ENCODE results near the gene STX10. TPM values are rescaled to one million over a fixed set of nuclear protein-coding genes. Genes with fewer than 3 reads are reported as not detected.

Gene STX10
- total RNA-seq, 1 donor from 2014 or later, result 20.3 TPM

DNA sequence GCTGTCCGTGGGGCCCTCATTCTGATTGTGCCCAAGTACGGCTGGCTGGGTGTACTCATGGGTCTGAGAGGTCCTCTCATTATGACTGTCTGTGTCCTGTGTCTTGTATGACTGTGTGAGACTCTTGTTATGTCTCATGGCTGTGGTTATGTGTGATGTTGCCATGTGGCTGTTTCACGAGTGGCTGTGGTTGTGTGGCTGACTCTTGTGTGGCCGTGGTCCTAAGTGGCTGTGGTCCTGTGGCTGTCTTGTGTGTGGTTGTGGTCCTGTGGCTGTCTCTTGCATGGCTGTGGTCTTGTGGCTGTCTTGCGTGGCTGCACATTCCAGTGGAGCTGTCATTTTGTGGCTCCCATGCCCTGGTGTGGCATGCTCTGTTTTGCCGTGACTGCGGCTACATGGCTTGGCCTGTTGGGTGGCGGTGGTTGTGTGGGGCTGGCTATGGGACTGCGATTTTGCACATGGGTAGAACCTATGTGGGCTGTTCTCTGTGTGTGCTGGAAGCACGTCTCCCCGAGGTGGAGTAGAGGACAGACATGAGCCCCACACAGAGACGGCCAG lies 50.1 kb downstream of the STX10 start:
- no peak for DNase-seq

DNA sequence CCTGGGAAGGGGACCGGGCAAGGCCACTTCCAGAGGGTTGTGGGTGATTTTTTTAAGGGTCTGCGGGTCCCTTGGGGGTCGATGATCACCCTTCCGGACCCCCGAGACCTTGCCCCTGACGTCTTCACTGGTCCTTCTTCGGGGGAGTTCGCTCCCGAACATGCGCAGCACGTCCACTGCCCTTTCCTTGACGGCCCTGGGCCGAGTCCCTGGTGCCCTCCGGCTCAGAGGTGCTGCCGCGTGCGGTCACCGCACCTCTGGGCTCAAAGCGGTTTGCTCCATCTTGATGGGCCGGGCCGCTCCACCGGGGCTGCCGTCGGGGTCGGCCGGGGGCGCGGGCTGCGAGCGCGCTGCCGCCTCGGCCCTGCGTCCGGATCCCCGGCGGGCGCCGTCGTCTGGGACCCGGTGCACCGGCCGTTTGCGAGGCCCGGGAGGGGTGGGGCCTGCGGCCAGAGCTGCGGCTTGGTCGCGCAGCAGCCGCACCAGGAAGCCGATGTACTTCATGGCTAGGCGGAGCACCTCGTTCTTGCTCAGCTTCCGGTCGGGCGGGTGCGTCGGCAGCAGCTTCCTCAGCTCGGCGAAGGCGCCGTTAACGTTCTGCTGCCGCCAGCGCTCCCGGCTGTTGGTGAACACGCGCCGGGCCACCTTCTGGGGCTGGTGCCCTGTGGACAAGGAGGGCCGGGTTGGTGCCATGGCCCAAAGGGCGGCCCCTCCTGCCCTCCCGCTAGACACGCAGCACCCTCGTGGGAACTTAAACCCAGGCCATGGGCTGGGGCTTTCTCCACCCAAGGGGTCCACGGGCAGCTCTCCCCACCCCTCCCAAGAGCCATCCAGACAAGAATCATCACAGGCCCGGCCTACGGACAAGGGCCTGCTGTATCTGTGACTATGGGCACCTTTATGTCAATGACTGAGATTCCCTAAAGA lies 50.8 kb downstream of the STX10 start:
- DNase-seq, result no peak

DNA sequence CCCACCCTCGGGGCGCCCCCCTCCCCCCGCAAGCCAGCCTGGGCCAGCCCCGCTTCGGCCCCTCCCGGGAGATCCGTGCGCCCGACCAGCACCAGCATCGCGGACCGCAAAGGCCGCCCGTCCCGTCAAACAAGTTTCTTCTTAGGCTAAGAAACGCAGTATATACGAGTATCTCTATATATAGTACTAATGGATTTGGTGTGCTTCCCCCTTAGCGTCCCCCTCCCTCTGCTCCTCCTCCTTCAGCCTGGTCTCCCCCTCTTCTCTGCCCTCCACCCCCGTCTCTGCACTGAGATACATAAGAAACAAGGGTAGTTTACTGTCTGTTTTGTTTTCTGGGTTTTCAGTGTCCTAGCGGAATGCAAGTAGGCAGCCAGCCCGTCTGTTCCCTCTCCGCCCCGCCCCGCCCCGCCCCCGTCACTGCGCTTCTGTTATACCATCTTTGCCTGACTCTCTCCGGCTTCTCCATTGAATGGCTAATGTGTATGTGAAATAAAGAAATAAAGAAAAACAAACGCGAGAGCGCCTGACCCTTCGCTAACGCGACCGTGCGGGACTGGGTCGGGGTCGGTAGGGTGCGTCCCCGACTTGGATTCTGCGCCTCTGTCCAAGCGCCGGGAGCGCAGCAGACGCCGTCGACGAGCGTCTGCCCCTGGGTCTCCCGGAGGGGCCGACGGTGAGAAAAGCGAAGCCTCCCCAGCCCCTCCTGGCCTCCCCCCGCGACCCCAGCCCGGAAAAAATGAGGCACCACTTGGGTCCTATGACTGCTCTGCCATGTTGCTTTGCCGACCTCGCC lies 51.7 kb downstream of the STX10 start:
- peak; percentile 41 for DNase-seq

DNA sequence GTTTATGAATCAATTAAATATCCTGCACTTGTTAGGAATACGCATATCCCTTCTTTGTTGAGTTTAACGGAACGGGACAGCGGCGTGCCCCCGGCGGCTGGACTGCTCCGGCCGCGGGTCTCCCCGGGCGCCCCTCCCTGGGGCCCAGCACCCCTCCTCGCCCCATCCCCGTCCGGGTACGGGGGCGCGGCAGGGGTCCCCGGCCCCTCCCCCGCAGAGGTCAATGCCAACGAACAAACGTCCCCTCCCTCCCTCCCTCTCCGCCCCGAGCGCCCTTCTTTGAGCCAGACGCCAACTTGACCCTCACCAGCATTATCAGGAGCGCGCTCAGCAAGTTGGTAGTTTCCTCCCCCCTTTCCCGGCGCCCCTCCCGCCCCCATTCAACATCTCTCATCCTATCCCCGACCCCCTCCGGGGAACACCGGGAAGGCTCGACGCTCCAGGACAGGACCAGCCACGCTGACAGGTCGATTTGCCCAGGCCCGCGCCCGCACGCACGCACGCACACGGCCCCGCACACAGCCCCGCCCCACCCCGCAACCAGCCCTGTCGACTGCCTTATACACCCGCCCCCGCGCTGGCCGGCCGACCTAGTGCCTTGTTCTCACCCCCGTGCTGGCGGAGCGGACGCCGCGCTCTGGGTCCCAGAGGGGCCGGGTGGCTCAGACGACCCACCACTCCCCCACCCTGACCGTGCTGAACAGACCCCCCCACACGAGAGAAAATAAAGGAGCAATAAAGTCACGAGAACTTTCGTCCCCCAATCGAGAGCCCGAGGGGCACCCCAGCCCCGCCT lies 52.5 kb downstream of the STX10 start:
- no peak for DNase-seq

DNA sequence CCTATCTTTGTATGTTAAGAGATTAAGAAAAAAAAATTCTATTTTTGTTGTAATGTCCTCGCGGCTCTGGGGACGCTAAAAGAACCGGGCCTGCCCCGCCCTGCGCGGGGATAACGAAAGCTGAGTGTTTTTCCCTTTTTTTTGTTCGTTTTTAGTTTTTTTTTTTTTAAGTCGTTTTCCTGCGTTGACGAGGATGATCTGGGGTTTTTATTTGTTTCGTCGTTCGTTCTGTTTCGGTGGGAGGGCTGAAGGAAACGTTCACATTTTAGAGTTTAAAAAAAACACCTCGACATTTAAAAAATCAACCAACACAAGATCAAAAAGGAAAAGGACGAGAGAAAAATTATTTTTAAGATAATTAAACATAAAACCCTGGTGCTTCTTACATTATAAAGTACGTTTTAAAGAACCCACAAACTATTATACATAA lies 53.1 kb downstream of the STX10 start:
- no peak for DNase-seq

DNA sequence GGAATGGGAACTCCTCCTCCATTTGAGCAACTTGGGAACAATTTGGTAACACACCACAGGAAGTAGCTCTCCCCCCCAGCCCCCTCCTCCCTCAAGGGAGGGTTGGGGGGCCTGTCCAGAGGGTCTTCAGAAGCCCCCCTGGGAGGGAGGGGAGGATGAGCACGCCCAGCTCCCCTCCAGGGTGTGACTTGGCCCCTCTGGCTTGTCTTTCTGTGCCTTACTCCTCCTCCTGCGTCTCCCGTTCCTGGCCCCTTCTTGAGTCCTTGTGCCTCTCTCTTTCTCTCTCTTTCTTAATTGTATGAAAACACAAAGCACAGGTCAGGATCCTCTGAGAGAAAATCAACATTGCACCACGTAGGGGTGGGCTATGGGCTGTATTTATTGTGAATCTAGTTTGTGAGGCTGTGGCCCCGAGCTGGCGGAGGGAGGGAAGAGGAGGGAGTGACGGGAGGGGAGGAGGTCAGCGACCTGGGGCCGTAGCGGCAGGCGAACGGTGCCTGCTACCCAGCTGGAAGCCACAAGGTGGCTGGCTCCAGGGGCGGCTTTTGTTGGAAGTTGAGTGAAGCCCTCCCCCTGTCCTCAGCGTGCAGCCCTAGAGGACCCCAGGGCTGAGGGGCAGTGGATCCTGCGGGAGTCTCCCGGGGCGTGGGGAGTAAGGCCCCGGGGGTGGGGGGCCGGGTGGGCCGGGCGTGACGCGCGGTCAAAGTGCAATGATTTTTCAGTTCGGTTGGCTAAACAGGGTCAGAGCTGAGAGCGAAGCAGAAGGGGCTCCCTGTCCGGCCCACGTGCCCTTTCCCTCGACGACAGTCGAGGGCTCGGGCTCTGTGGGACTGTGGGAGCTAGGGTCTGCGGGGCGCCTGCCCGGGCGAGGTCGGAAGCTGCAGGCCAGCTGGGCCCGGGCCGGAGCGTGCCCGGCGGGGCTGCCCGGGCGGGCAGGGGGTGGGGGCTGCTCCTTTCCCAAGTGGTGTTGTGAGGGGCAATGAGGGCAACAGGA lies 53.9 kb downstream of the STX10 start:
- DNase-seq, result no peak

DNA sequence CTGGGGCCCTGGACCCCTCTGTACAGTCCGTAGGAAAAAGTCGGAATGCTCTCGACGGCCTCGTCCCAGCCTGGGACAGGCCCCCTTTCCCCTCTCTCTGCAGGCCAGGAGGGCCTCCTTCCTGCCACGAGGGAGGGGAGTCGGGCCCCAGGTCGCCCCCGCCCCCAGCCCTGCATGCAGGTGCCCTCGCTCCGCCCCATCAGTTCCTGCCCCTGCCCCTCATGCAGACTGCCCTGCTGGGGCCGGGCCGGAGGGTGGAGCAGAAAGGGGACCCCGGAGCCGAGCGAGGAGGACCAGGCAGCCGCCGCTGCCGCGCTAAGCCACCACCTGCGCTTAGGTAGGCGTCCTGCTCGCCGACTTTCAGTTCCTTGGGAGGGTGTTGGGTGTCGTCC lies 54.8 kb downstream of the STX10 start:
- DNase-seq, result no peak

DNA sequence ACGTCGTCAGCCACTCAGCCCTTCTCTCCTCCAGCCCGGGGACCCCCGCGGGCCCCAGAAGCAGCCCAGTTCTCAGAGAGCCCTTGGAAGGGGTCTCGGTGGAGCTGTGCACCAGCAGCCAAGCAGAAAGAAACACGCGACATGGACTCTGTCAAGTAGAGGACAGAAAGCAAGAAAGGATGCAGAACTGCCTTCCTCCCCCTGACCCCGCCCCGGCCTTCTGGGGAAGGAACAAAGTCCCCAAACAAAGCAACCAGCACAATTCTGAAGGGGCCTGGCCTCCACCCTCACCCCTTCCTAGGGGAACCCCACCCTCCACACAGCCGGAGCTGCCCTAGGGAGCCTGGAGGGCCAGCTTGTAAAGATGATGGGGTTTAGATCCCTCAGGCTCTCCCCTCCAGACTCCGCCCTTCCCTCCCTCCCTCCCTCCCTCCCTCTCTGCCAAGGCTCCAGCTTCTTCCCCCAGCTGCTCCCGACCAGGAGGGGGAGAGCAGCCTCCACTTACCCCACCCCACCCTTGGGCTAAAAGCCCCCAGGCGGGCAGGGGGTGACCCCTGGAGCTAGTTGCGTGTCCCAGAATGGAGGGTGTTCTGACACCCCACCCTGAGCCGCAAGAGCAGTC lies 55.3 kb downstream of the STX10 start:
- no peak for DNase-seq

DNA sequence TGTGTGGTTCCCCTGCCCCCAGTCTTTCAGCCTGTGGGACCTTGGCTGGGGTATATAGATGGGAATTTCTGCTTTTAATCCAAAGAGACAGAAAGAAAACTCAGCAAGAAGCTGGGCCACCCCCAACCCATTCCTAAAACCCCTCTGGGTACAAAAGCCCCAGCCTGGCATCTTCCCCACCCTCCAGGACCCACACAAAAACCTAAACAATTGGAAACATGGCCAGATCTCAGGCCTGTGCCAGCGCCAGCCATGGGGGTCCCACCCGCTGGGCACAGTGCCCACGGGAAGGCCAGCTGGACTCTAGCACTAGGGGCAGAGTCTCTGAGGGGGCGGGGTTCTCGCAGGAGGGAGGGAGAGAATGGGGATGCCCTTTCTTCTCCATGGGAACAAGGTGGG lies 56.1 kb downstream of the STX10 start:
- DNase-seq, result no peak

Other genes with a start within 250 kb of the STX10 start
- gene SYCE2, start 231.1 kb downstream of the STX10 start, total RNA-seq, result not detected
- 46.8 TPM for gene FARSA, start 216.7 kb downstream of the STX10 start, total RNA-seq
- gene CALR, start 211.8 kb downstream of the STX10 start, total RNA-seq, result 280 TPM
- gene RAD23A, start 204.5 kb downstream of the STX10 start, total RNA-seq, result 21.8 TPM
- 13.3 TPM for gene GADD45GIP1, start 193.2 kb downstream of the STX10 start, total RNA-seq
- not detected for gene DAND5, start 180.8 kb downstream of the STX10 start, total RNA-seq
- gene NFIX, start 154.9 kb downstream of the STX10 start, total RNA-seq, result 124 TPM
- gene LYL1, start 47.5 kb downstream of the STX10 start, total RNA-seq, result 3.3 TPM
- gene TRMT1, start 33.6 kb downstream of the STX10 start, total RNA-seq, result 27.1 TPM
- gene NACC1, start 32.1 kb downstream of the STX10 start, total RNA-seq, result 13.1 TPM
- 9.4 TPM for gene IER2, start within 50 bp of the STX10 start, total RNA-seq

Data from occipital lobe (tissue), 2 donors.